Neural cell (in vitro differentiated cells): ENCODE results near the gene FRK. TPM values are rescaled to one million over a fixed set of nuclear protein-coding genes. Genes with fewer than 3 reads are reported as not detected.

Experiments
- H2AFZ ChIP-seq: fragments of 200-600, 300-800 bp; sonication (generic), shearing (Covaris generic); 2 replicates; pipeline ENCODE4 v1.6.0; 2014; ENCODE audit warnings: low read depth, mild to moderate bottlenecking, antibody characterized with exemption, low read length, moderate library complexity
- H3F3A ChIP-seq: fragments of 200-600 bp; shearing (Covaris generic); 2 replicates; pipeline ENCODE4 v1.6.1; 2016; ENCODE audit warnings: mild to moderate bottlenecking, moderate library complexity, mixed read lengths, antibody characterized with exemption, low read length; ENCODE audit not compliant: insufficient read depth, poor library complexity, severe bottlenecking
- H3K27ac ChIP-seq: fragments of 200-600, 300-800 bp; sonication (generic), shearing (Covaris generic); 2 replicates; pipeline ENCODE4 v1.5.1; 2014; ENCODE audit warnings: mild to moderate bottlenecking, low read length, moderate library complexity
- H3K27me3 ChIP-seq: fragments of 300-800, 200-600 bp; sonication (generic), shearing (Covaris generic); 2 replicates; pipeline ENCODE4 v1.6.0; 2014; ENCODE audit warnings: mild to moderate bottlenecking, low read depth, low read length, moderate library complexity; ENCODE audit not compliant: insufficient read depth
- H3K36me3 ChIP-seq: fragments of 300-800, 200-600 bp; sonication (generic), shearing (Covaris generic); 2 replicates; pipeline ENCODE4 v1.5.1; 2014; ENCODE audit warnings: mild to moderate bottlenecking, antibody characterized with exemption, low read length, moderate library complexity; ENCODE audit not compliant: insufficient read depth
- H3K4me2 ChIP-seq: fragments of 300-800, 200-600 bp; sonication (generic), shearing (Covaris generic); 2 replicates; pipeline ENCODE4 v1.6.0; 2014; ENCODE audit warnings: mild to moderate bottlenecking, low read length
- H3K4me3 ChIP-seq: fragments of 300-800, 200-600 bp; sonication (generic), shearing (Covaris generic); 2 replicates; pipeline ENCODE4 v1.5.1; 2014; ENCODE audit warnings: mild to moderate bottlenecking, low read length, moderate library complexity
- H3K79me2 ChIP-seq: fragments of 200-600 bp; shearing (Covaris generic); replicated peaks from 2 replicates; pipeline ENCODE4 v1.6.0; 2014; ENCODE audit warnings: mild to moderate bottlenecking, low read length, moderate library complexity; ENCODE audit not compliant: insufficient read depth
- H3K9ac ChIP-seq: fragments of 300-800, 200-600 bp; sonication (generic), shearing (Covaris generic); 2 replicates; pipeline ENCODE4 v1.6.1; 2016; ENCODE audit warnings: mild to moderate bottlenecking, low read length, mixed read lengths
- H3K9me2 ChIP-seq: fragments of 200-600 bp; shearing (Covaris generic); 2 replicates; pipeline ENCODE4 v1.6.1; 2016; ENCODE audit warnings: mild to moderate bottlenecking, low read length, mixed read lengths; ENCODE audit not compliant: insufficient read depth
- H3K9me3 ChIP-seq: fragments of 200-600, 300-800 bp; sonication (generic), shearing (Covaris generic); 2 replicates; pipeline ENCODE4 v1.6.1; 2016; ENCODE audit warnings: mild to moderate bottlenecking, mixed run types, low read length, moderate library complexity, mixed read lengths
- H4K20me1 ChIP-seq: fragments of 200-600 bp; shearing (Covaris generic); 2 replicates; pipeline ENCODE4 v1.6.1; 2016; ENCODE audit warnings: mild to moderate bottlenecking, mixed run types; ENCODE audit not compliant: insufficient read depth
- EP300 ChIP-seq: fragments of 450-650 bp; conservative IDR thresholded peaks from 2 replicates; pipeline ENCODE4 v1.6.1; 2014; ENCODE audit warnings: antibody characterized with exemption, mild to moderate bottlenecking, moderate library complexity; ENCODE audit not compliant: poor library complexity, severe bottlenecking
- EZH2 ChIP-seq: fragments of 200-600, 300-800 bp; shearing (Covaris generic), sonication (generic); IDR thresholded peaks from 2 replicates; pipeline ENCODE4 v1.6.1; 2014; ENCODE audit warnings: antibody characterized with exemption, low read length, borderline replicate concordance, mild to moderate bottlenecking; ENCODE audit not compliant: insufficient read depth, poor library complexity, severe bottlenecking
- MXI1 ChIP-seq: fragments of 450-650 bp; conservative IDR thresholded peaks from 2 replicates; pipeline ENCODE4 v1.6.1; 2014; ENCODE audit warnings: antibody characterized with exemption, mild to moderate bottlenecking; ENCODE audit not compliant: poor library complexity, severe bottlenecking
- POLR2AphosphoS5 ChIP-seq: IDR thresholded peaks from 2 replicates; pipeline ENCODE4 v1.6.1; 2012
- RAD21 ChIP-seq: fragments of 450-650 bp; conservative IDR thresholded peaks from 2 replicates; pipeline ENCODE4 v1.6.1; 2014; ENCODE audit warnings: antibody characterized with exemption, mild to moderate bottlenecking, moderate library complexity
- SMC3 ChIP-seq: fragments of 450-650 bp; conservative IDR thresholded peaks from 2 replicates; pipeline ENCODE4 v1.6.1; 2014; ENCODE audit warnings: antibody characterized with exemption, mild to moderate bottlenecking, moderate library complexity; ENCODE audit not compliant: poor library complexity
- TAF1 ChIP-seq: IDR thresholded peaks from 2 replicates; pipeline ENCODE4 v1.6.1; 2012; ENCODE audit warnings: low read depth
- polyA plus RNA-seq: library from polyadenylated mRNA; depleted of rRNA; stranded (reverse); fragments of >200 nt; gene quantifications from 2 replicates; pipeline ENCODE4 v1.2.3, GENCODE V29; 2014
- TF ChIP-seq, protein P1 (sequence below): IDR thresholded peaks from 2 replicates; pipeline ENCODE4 v1.6.1; 2012; ENCODE audit warnings: borderline replicate concordance
- TF ChIP-seq, protein P2 (sequence below): fragments of 450-650 bp; IDR thresholded peaks from 2 replicates; pipeline ENCODE4 v1.5.1; 2014; ENCODE audit warnings: antibody characterized with exemption, mild to moderate bottlenecking, moderate library complexity; ENCODE audit not compliant: poor library complexity, severe bottlenecking

Gene FRK
- polyA plus RNA-seq, 1 donor from 2014 or later, result not detected

- H3K4me2 ChIP-seq, result no peak overlapping the region
- H3K27ac ChIP-seq, result no peak overlapping the region
- no peaks in the 10 kb centered on the region for H3K36me3 ChIP-seq
- no peaks in the 10 kb centered on the region for H3K27me3 ChIP-seq
- H3K9ac ChIP-seq, result no peak overlapping the region
- no peaks in the 10 kb centered on the region for H3K9me3 ChIP-seq
- H4K20me1 ChIP-seq, result no peaks in the 10 kb centered on the region
- TF ChIP-seq RAD21, result no peak
- TF ChIP-seq POLR2AphosphoS5, result no peak
- no peak for TF ChIP-seq EP300
- no peak for TF ChIP-seq TAF1
- TF ChIP-seq SMC3, result no peak
- TF ChIP-seq EZH2, result no peak
- no peak for TF ChIP-seq MXI1
- no peaks in the 10 kb centered on the region for H3F3A ChIP-seq
- H3K79me2 ChIP-seq, result no peaks in the 10 kb centered on the region
- H3K9me2 ChIP-seq, result no peaks in the 10 kb centered on the region
- no peak overlapping the region for H3K4me3 ChIP-seq
- H2AFZ ChIP-seq, result no peak overlapping the region
Measured at GRCh38 chr6:116073765-116074440, 13.2 kb upstream of the FRK start.

GRCh38 chr6:116072368-116072767, 11.7 kb upstream of the FRK start:
- Histone ChIP-seq H3K4me2 (no peak overlapping the region), H4K20me1 (no peaks in the 10 kb centered on the region), H3K9ac (no peak overlapping the region), H3F3A (no peaks in the 10 kb centered on the region), H3K27ac (no peak overlapping the region), H3K36me3 (no peaks in the 10 kb centered on the region), H2AFZ (no peak overlapping the region), H3K4me3 (no peak overlapping the region), H3K9me2 (no peaks in the 10 kb centered on the region), H3K9me3 (no peaks in the 10 kb centered on the region), H3K27me3 (no peaks in the 10 kb centered on the region), H3K79me2 (no peaks in the 10 kb centered on the region)
- TF ChIP-seq RAD21 (no peak), SMC3 (no peak), POLR2AphosphoS5 (no peak), TAF1 (no peak), EZH2 (no peak), EP300 (no peak), MXI1 (no peak)
- TF ChIP-seq, protein P1, sequence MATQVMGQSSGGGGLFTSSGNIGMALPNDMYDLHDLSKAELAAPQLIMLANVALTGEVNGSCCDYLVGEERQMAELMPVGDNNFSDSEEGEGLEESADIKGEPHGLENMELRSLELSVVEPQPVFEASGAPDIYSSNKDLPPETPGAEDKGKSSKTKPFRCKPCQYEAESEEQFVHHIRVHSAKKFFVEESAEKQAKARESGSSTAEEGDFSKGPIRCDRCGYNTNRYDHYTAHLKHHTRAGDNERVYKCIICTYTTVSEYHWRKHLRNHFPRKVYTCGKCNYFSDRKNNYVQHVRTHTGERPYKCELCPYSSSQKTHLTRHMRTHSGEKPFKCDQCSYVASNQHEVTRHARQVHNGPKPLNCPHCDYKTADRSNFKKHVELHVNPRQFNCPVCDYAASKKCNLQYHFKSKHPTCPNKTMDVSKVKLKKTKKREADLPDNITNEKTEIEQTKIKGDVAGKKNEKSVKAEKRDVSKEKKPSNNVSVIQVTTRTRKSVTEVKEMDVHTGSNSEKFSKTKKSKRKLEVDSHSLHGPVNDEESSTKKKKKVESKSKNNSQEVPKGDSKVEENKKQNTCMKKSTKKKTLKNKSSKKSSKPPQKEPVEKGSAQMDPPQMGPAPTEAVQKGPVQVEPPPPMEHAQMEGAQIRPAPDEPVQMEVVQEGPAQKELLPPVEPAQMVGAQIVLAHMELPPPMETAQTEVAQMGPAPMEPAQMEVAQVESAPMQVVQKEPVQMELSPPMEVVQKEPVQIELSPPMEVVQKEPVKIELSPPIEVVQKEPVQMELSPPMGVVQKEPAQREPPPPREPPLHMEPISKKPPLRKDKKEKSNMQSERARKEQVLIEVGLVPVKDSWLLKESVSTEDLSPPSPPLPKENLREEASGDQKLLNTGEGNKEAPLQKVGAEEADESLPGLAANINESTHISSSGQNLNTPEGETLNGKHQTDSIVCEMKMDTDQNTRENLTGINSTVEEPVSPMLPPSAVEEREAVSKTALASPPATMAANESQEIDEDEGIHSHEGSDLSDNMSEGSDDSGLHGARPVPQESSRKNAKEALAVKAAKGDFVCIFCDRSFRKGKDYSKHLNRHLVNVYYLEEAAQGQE, result no peak
- TF ChIP-seq, protein P2, sequence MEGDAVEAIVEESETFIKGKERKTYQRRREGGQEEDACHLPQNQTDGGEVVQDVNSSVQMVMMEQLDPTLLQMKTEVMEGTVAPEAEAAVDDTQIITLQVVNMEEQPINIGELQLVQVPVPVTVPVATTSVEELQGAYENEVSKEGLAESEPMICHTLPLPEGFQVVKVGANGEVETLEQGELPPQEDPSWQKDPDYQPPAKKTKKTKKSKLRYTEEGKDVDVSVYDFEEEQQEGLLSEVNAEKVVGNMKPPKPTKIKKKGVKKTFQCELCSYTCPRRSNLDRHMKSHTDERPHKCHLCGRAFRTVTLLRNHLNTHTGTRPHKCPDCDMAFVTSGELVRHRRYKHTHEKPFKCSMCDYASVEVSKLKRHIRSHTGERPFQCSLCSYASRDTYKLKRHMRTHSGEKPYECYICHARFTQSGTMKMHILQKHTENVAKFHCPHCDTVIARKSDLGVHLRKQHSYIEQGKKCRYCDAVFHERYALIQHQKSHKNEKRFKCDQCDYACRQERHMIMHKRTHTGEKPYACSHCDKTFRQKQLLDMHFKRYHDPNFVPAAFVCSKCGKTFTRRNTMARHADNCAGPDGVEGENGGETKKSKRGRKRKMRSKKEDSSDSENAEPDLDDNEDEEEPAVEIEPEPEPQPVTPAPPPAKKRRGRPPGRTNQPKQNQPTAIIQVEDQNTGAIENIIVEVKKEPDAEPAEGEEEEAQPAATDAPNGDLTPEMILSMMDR, result no peak
